Panc1 (cell line): Measurements from ENCODE around the gene DNAJA4. TPM values are rescaled to one million over a fixed set of nuclear protein-coding genes. Genes with fewer than 3 reads are reported as not detected.
"Not testable (repeated sequence)": the region's sequence is repeated elsewhere in the genome, so short reads cannot be mapped to it uniquely, and the experiment has no call there.

Experiments used
- ATAC-seq: fragments of 200-7000 bp; cut with Tn5 transposase; 2 replicates; pipeline ENCODE4 v1.9.1; 2020; ENCODE audit warnings: mild to moderate bottlenecking, moderate library complexity
- BruUV-seq: library from RNA; stranded (reverse); fragments of 400-500 nt; replicated peaks from 2 replicates; lab custom pipeline; 2021; lab: Mats Ljungman, UMichigan
- CTCF ChIA-PET: fragments of 300-600 bp; sonication (Branson Sonifier 250); formaldehyde crosslinking; loops from one replicate; lab custom pipeline; 2022; ENCODE audit warnings: antibody characterized with exemption; lab: Charles Lee
- POLR2A ChIA-PET: fragments of 300-600 bp; sonication (Branson Sonifier 250); formaldehyde crosslinking; loops from one replicate; lab custom pipeline; 2022; ENCODE audit warnings: antibody characterized with exemption; lab: Charles Lee
- DNase-seq: peaks from one replicate; pipeline ENCODE4 v3.0.0-alpha.2; 2010; ENCODE audit warnings: low read depth, low spot score
- H3K27ac ChIP-seq: 2 replicates; pipeline ENCODE4 v1.5.1; 2011; ENCODE audit warnings: mild to moderate bottlenecking, low read length, inconsistent platforms
- H3K27me3 ChIP-seq: fragments of 200-500 bp; sonication (Bioruptor generic); 2 replicates; pipeline ENCODE4 v1.6.0; 2014; ENCODE audit warnings: low read length, inconsistent platforms; ENCODE audit not compliant: control insufficient read depth, insufficient read depth
- H3K36me3 ChIP-seq: fragments of 200-500 bp; sonication (Bioruptor generic); 2 replicates; pipeline ENCODE4 v1.5.1; 2014; ENCODE audit warnings: inconsistent platforms, mild to moderate bottlenecking, low read length, moderate library complexity; ENCODE audit not compliant: control insufficient read depth, insufficient read depth
- H3K4me1 ChIP-seq: 2 replicates; pipeline ENCODE4 v1.5.1; 2011; ENCODE audit warnings: inconsistent platforms, mild to moderate bottlenecking, low read length, moderate library complexity; ENCODE audit not compliant: control insufficient read depth, insufficient read depth
- H3K4me3 ChIP-seq, 2 experiments: 2 replicates each; pipeline ENCODE4 v1.5.1; 2011 to 2012; ENCODE audit warnings: low read depth in 2 of 2, low read length in 2 of 2, mild to moderate bottlenecking in 2 of 2, inconsistent platforms in 1 of 2, moderate library complexity in 1 of 2
- H3K9me3 ChIP-seq: fragments of 200-500 bp; sonication (Bioruptor generic); 2 replicates; pipeline ENCODE4 v1.5.1; 2014; ENCODE audit warnings: low read depth, mild to moderate bottlenecking, inconsistent platforms, low read length, moderate library complexity; ENCODE audit not compliant: control insufficient read depth, insufficient read depth
- CTCF ChIP-seq: fragments of 450-650 bp; IDR thresholded peaks from 2 replicates; pipeline ENCODE4 v1.5.1; 2017; ENCODE audit warnings: mild to moderate bottlenecking
- POLR2AphosphoS5 ChIP-seq: IDR thresholded peaks from 2 replicates; pipeline ENCODE4 v1.6.1; 2012; ENCODE audit warnings: mild to moderate bottlenecking, low read depth, low read length, moderate library complexity
- SIN3A ChIP-seq: IDR thresholded peaks from 2 replicates; pipeline ENCODE4 v1.6.1; 2012; ENCODE audit warnings: low read depth, mild to moderate bottlenecking, low read length, moderate library complexity, borderline replicate concordance; ENCODE audit not compliant: insufficient read depth
- TCF7L2 ChIP-seq: IDR thresholded peaks from 2 replicates; pipeline ENCODE4 v1.6.1; 2011; ENCODE audit warnings: mild to moderate bottlenecking, low read depth, low read length, inconsistent platforms
- in situ Hi-C: cut with HindIII; loops from 2 replicates; pipeline ENCODE4 v1.10.0; 2016; ENCODE audit warnings: low sequenced_read_pairs, low pct_unique_long_range_greater_than_20kb
- intact Hi-C: fragments of 100-400 bp; cut with micrococcal nuclease; formaldehyde crosslinking; loops from one replicate; pipeline ENCODE4 v1.10.0; 2022; ENCODE audit not compliant: unreplicated experiment
- total RNA-seq: library from RNA; stranded (reverse); gene quantifications from one replicate; pipeline ENCODE4 v1.2.1, GENCODE V29; 2021; ENCODE audit not compliant: unreplicated experiment
- TF ChIP-seq, protein P1 (sequence below), 2 experiments: IDR thresholded peaks; 2 replicates each; pipeline ENCODE4 v1.6.1; 2011 to 2012; ENCODE audit warnings: low read depth in 2 of 2, control low read depth in 1 of 2, low read length in 1 of 2, mild to moderate bottlenecking in 1 of 2, moderate library complexity in 1 of 2; ENCODE audit not compliant: insufficient read depth in 1 of 2

The DNAJA4 gene
- total RNA-seq, 1 experiment from 2014 or later: 11.1 TPM

DNA sequence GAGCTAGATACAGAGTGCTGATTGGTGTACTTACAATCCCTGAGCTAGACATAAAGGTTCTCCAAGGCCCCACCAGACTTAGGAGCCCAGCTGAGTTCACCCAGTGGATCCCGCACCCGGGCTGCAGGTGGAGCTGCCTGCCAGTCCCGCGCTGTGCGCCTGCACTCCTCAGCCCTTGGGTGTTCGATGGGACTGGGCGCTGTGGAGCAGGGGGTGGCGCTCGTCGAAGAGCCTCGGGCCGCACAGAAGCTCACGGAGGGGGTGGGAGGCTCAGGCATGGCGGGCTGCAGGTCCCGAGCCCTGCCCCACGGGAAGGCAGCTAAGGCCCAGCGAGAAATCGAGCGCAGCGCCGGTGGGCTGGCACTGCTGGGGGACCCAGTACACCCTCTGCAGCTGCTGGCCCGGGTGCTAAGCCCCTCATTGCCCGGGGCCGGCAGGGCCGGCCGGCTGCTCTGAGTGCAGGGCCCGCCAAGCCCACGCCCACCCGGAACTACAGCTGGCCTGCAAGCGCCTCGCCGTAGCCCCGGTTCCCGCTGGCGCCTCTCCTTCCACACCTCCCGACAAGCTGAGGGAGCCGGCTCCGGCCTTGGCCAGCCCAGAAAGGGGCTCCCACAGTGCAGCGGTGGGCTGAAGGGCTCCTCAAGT, 18.3 kb upstream of the DNAJA4 start:
- intact Hi-C loops, DNase-seq, in situ Hi-C loops, H3K4me1 ChIP-seq, POLR2A ChIA-PET, H3K27me3 ChIP-seq, ATAC-seq, H3K9me3 ChIP-seq, H3K36me3 ChIP-seq, H3K27ac ChIP-seq, H3K4me3 ChIP-seq, BruUV-seq: not testable (repeated sequence)
- CTCF ChIA-PET: interaction anchor here (0.6 kb wide), 1 partner anchor 133 kb away, joined by 7 read pairs; no protein-coding TSS in a partner anchor

DNA sequence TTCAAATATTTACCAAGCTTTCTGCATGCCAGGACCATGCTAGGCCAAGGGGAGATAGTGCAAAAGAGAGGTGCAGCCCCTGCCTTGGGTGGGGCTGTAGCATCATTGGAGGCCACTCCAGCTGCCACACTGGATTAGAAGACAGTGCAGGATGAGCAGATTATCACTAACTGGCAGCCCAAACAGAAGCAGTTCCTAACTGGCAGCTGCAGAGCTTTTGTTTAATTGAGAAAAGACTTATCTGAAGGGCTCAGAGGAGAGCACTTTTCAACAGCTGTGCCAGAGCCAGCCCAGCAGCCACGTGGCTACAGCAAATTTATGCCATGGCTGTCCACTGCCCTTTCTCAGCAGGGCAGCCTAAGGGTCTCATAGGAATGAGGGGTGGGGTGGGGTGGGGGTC, 16.5 kb upstream of the DNAJA4 start:
- TF ChIP-seq, protein P1, sequence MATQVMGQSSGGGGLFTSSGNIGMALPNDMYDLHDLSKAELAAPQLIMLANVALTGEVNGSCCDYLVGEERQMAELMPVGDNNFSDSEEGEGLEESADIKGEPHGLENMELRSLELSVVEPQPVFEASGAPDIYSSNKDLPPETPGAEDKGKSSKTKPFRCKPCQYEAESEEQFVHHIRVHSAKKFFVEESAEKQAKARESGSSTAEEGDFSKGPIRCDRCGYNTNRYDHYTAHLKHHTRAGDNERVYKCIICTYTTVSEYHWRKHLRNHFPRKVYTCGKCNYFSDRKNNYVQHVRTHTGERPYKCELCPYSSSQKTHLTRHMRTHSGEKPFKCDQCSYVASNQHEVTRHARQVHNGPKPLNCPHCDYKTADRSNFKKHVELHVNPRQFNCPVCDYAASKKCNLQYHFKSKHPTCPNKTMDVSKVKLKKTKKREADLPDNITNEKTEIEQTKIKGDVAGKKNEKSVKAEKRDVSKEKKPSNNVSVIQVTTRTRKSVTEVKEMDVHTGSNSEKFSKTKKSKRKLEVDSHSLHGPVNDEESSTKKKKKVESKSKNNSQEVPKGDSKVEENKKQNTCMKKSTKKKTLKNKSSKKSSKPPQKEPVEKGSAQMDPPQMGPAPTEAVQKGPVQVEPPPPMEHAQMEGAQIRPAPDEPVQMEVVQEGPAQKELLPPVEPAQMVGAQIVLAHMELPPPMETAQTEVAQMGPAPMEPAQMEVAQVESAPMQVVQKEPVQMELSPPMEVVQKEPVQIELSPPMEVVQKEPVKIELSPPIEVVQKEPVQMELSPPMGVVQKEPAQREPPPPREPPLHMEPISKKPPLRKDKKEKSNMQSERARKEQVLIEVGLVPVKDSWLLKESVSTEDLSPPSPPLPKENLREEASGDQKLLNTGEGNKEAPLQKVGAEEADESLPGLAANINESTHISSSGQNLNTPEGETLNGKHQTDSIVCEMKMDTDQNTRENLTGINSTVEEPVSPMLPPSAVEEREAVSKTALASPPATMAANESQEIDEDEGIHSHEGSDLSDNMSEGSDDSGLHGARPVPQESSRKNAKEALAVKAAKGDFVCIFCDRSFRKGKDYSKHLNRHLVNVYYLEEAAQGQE (IDR thresholded peaks at IDR 0.05; ENCODE audit: insufficient read depth in 1 of 2, low read depth in 2 of 2, low read length in 1 of 2): no peak
- TF ChIP-seq TCF7L2 (no peak), SIN3A (no peak), POLR2AphosphoS5 (no peak), CTCF (no peak)
- no peak for DNase-seq
- no peaks in the 10 kb centered on the region for H3K27me3 ChIP-seq
- ChIA-PET POLR2A (interaction anchor here (1.0 kb wide), 1 partner anchor 14 kb away, joined by 3 read pairs; no protein-coding TSS in a partner anchor), CTCF (no interaction called here)
- in situ Hi-C loops (no loop called here), intact Hi-C loops (no loop called here)
- no peak for ATAC-seq
- H3K36me3 ChIP-seq: no peaks in the 10 kb centered on the region
- no peak overlapping the region for H3K27ac ChIP-seq
- H3K4me1 ChIP-seq: no peaks in the 10 kb centered on the region
- H3K9me3 ChIP-seq: no peaks in the 10 kb centered on the region
- no peak overlapping the region for H3K4me3 ChIP-seq
- no TSS peak for BruUV-seq

- TF ChIP-seq POLR2AphosphoS5 (no peak), TCF7L2 (no peak), SIN3A (no peak), CTCF (no peak)
- TF ChIP-seq, protein P1 (IDR thresholded peaks at IDR 0.05; ENCODE audit: insufficient read depth in 1 of 2, low read depth in 2 of 2, low read length in 1 of 2): no peak
- in situ Hi-C loops (no loop called here), intact Hi-C loops (no loop called here)
- DNase-seq (no peak), ATAC-seq (no peak)
- no peak overlapping the region for H3K4me3 ChIP-seq
- H3K27ac ChIP-seq: no peak overlapping the region
- H3K27me3 ChIP-seq: no peaks in the 10 kb centered on the region
- H3K4me1 ChIP-seq: no peaks in the 10 kb centered on the region
- no peaks in the 10 kb centered on the region for H3K9me3 ChIP-seq
- POLR2A ChIA-PET: no interaction called here
- no peaks in the 10 kb centered on the region for H3K36me3 ChIP-seq
- BruUV-seq: no TSS peak
- CTCF ChIA-PET: no interaction called here
Measured at GRCh38 chr15:78249131-78249530, 15.2 kb upstream of the DNAJA4 start.
